Measurements from ENCODE around the gene ARHGAP20. TPM values are rescaled to one million over a fixed set of nuclear protein-coding genes. Genes with fewer than 3 reads are reported as not detected.
"Not testable (repeated sequence)": the region's sequence is repeated elsewhere in the genome, so short reads cannot be mapped to it uniquely, and the experiment has no call there.

Gene ARHGAP20
- polyA plus RNA-seq, 3 donors from 2014 or later = not detected

GRCh38 chr11:110621826-110622225 lies 90.4 kb downstream of the ARHGAP20 start:
- H3K4me1 Mint-ChIP-seq = no peaks in the 10 kb centered on the region
- no peaks in the 10 kb centered on the region for H3K36me3 Mint-ChIP-seq

DNA sequence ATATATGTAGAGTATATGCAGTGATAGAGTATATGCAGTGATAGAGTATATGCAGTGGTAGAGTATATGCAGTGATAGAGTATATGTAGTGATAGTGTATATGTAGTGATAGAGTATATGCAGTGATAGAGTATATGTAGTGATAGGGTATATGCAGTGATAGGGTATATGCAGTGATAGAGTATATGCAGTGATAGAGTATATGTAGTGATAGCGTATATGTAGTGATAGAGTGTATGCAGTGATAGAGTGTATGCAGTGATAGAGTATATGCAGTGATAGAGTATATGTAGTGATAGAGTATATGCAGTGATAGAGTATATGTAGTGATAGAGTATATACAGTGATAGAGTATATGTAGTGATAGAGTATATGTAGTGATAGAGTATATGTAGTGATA lies 92.9 kb downstream of the ARHGAP20 start:
- not testable (repeated sequence) for H3K36me3 Mint-ChIP-seq; H3K9me3 Mint-ChIP-seq; H3K27me3 Mint-ChIP-seq (ENCODE audit: low read depth in 3 of 3); DNase-seq; H3K4me3 Mint-ChIP-seq; H3K4me1 Mint-ChIP-seq; H3K27ac Mint-ChIP-seq

More at GRCh38 chr11:110621826-110622225, 90.4 kb downstream of the ARHGAP20 start:
- Mint-ChIP-seq H3K9me3 (peaks cover 0 to 6% (median 0%) of the 10 kb centered on the region in 6 donors), H3K4me3 (no peak overlapping the region), H3K27me3 (ENCODE audit: low read depth in 3 of 3) (no peaks in the 10 kb centered on the region), H3K27ac (no peak overlapping the region)
- DNase-seq = no peak

- Mint-ChIP-seq H3K9me3 (peaks cover 0 to 2% (median 0%) of the 10 kb centered on the region in 6 donors), H3K36me3 (no peaks in the 10 kb centered on the region), H3K4me3 (no peak overlapping the region), H3K27me3 (ENCODE audit: low read depth in 3 of 3) (no peaks in the 10 kb centered on the region), H3K27ac (no peak overlapping the region), H3K4me1 (no peaks in the 10 kb centered on the region)
- no peak for DNase-seq
These were observed 98.2 kb downstream of the ARHGAP20 start for GRCh38 chr11:110614031-110614430.

DNA sequence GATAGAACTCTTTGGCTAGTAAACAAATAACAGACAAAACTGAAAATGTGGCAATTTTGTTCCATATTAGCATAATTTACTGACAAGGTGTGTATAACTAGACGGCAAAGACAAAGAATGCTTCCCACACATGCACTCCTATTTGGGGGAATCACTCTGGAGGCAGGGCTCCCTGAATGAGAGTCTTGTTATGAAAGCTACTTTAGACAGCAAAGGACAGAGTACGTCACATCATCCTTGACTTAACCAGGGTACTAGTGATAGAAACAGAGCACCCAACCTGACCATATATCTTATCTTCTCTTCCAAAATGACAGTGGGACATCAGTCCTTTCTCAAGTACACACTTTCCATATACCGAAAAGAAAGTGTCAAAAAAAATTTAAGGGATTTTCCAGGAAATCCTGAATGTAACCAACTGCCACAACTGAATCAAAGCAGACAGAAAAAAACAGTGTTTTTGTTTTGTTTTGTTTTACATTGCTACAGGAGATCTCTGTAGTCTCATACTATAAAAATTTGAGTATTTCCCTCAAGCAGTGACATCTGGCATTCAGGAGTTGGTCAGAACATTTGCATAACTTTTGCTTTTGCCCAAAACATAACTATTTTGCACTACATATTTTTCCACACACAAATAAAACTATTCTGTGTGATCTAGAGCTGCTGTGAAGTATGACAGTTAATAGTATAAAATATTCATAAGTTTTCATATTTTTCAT lies 98.9 kb downstream of the ARHGAP20 start:
- Mint-ChIP-seq H3K36me3 (no peaks in the 10 kb centered on the region), H3K4me3 (no peak overlapping the region), H3K27me3 (ENCODE audit: low read depth in 3 of 3) (no peaks in the 10 kb centered on the region), H3K9me3 (peaks cover 0 to 2% (median 0%) of the 10 kb centered on the region in 6 donors), H3K27ac (no peak overlapping the region), H3K4me1 (no peaks in the 10 kb centered on the region)
- DNase-seq = no peak

DNA sequence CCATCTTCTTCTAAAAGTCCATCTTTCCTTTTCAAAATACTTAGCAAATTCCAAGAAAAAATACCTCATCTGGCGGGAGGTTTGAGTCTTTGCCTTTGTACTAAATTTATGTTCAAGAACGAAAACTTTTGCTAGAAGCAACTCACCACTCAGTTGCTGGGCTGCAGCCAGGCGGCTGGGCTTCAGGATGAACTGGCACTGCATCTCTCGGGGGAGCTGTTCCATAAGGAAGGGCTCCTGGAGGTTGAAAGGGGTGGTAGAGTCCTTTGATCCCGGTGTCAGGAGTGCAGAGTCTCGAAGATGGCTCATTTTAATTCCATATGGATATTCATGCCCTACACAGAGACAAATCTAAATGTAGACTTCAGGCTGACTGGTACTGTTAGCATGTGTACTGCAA lies 105.8 kb downstream of the ARHGAP20 start:
- no peaks in the 10 kb centered on the region for H3K4me1 Mint-ChIP-seq
- H3K27ac Mint-ChIP-seq = no peak overlapping the region
- DNase-seq = no peak

DNA sequence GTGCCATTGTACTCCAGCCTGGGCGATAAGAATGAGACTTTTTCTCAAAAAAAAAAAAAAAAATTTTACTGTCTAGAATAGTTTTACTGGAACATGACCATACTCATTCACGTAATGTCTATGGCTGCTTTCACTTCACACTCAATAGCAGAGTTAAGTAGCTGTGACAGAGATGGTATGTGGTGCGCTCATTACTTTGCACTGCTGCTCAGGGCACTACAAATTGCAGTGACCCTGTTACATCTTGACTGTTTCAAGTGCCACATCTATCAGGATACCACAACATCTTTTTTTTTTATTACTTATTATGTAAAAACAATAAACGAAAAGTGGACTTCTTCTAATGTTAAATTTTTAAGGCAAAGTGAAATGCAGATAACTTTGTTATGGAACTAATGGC lies 110.3 kb downstream of the ARHGAP20 start:
- Mint-ChIP-seq H3K27me3 (ENCODE audit: low read depth in 3 of 3) (peaks cover 0 to 5% (median 2%) of the 10 kb centered on the region in 3 donors), H3K4me1 (no peaks in the 10 kb centered on the region), H3K4me3 (no peak overlapping the region), H3K36me3 (no peaks in the 10 kb centered on the region), H3K27ac (no peak overlapping the region), H3K9me3 (peaks cover 0 to 2% (median 0%) of the 10 kb centered on the region in 6 donors)
- no peak for DNase-seq

More for the DNA sequence above, 105.8 kb downstream of the ARHGAP20 start:
- H3K36me3 Mint-ChIP-seq = no peaks in the 10 kb centered on the region
- no peaks in the 10 kb centered on the region for H3K9me3 Mint-ChIP-seq
- no peak overlapping the region for H3K4me3 Mint-ChIP-seq
- H3K27me3 Mint-ChIP-seq (ENCODE audit: low read depth in 3 of 3) = peaks cover 0 to 2% (median 0%) of the 10 kb centered on the region in 3 donors

GRCh38 chr11:110600322-110600721 lies 111.9 kb downstream of the ARHGAP20 start:
- no peak for DNase-seq
- Mint-ChIP-seq H3K4me1 (no peaks in the 10 kb centered on the region), H3K27me3 (ENCODE audit: low read depth in 3 of 3) (peaks cover 0 to 5% (median 2%) of the 10 kb centered on the region in 3 donors), H3K36me3 (no peaks in the 10 kb centered on the region), H3K27ac (no peak overlapping the region), H3K4me3 (no peak overlapping the region), H3K9me3 (peaks cover 0 to 2% (median 0%) of the 10 kb centered on the region in 6 donors)

DNA sequence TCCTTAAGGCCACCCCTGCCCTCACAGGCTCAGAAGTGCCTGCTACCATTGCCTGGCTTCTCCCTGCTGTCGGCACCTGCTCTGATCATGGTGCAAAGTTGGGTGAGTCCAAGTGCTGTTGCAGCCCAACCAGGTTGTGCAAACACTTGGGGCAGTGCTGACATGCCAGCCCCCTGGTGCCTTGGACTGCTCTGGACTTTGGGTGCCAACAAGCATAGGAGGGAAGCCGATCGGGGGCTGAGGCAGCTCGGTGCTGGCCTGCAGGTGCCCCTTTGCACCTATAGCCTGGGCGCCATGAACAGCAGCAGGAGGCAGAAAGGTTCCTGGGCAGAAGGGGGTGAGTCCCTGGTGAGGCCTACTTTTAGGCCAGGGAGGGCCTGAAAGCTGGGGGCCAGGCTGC lies 113.0 kb downstream of the ARHGAP20 start:
- DNase-seq = no peak
- H3K36me3 Mint-ChIP-seq = no peaks in the 10 kb centered on the region
- H3K4me1 Mint-ChIP-seq = no peaks in the 10 kb centered on the region
- H3K9me3 Mint-ChIP-seq = peaks cover 0 to 2% (median 0%) of the 10 kb centered on the region in 6 donors
- no peak overlapping the region for H3K27ac Mint-ChIP-seq
- no peak overlapping the region for H3K4me3 Mint-ChIP-seq
- H3K27me3 Mint-ChIP-seq (ENCODE audit: low read depth in 3 of 3) = peaks cover 0 to 5% (median 2%) of the 10 kb centered on the region in 3 donors

DNA sequence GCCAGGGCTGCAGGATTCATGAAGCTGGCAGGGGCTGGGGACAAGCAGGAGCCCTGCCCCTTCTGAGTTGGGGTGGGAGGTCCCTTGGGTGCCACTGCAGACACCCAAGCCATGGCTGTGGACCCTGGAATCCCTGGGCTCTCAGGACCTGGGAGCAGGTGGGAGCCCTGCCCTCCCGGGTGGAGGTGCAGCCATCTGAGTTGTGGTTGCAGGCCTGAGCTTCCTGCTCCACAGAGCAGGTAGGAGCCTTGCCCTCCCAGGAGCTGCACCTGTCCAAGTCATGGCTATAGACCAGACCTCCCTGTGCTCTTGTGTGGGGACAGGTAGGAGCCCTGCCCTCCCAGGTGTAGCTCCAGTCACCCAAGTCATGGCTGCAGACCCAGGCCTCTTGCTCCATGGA lies 113.5 kb downstream of the ARHGAP20 start:
- Mint-ChIP-seq H3K9me3 (peaks cover 0 to 2% (median 0%) of the 10 kb centered on the region in 6 donors), H3K4me3 (no peak overlapping the region), H3K27me3 (ENCODE audit: low read depth in 3 of 3) (peaks cover 0 to 5% (median 2%) of the 10 kb centered on the region in 3 donors), H3K4me1 (no peaks in the 10 kb centered on the region), H3K36me3 (no peaks in the 10 kb centered on the region), H3K27ac (no peak overlapping the region)
- no peak for DNase-seq

DNA sequence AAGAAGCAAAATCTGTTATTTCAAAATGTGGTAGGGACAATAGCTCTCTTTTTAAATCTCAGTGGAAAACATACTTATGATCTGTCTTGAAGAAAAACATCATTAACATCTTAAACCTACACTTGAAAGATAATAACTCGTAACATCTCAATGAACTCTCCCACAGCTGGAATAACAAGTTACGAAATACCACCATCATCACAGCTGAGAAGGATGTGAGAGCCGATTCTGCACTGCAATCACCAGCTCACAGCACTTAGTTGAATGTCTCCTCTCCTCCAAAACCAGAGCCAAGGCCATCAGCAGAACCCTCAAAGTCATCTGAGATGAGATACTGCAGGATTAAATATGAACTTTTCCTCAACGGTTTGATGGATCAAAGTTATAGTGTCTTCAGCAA lies 124.3 kb downstream of the ARHGAP20 start:
- no peaks in the 10 kb centered on the region for H3K9me3 Mint-ChIP-seq
- DNase-seq = no peak
- no peaks in the 10 kb centered on the region for H3K4me1 Mint-ChIP-seq
- no peak overlapping the region for H3K27ac Mint-ChIP-seq
- peaks cover 2 to 4% (median 3%) of the 10 kb centered on the region in 3 donors for H3K27me3 Mint-ChIP-seq (ENCODE audit: low read depth in 3 of 3)
- no peaks in the 10 kb centered on the region for H3K36me3 Mint-ChIP-seq
- no peak overlapping the region for H3K4me3 Mint-ChIP-seq

DNA sequence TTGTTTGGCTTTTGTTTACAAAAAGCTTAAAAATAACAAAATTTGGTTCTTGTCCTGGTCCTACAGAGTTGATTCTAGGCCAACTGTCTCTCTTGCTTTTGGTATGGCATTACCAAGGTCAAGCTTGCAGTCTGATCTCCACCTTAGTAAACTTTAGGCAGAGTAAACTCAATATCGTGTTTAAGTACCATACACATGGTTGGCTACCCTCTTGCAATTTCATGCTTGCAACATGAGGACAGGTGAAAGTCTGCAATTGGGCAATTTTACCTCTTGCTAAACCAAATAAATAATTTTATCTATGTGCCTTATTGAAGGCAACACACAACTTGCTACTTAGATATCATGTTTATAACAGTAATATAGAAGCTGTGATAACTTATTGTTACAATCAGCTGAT lies 125.1 kb downstream of the ARHGAP20 start:
- DNase-seq = no peak
- no peaks in the 10 kb centered on the region for H3K9me3 Mint-ChIP-seq
- no peak overlapping the region for H3K4me3 Mint-ChIP-seq
- H3K27me3 Mint-ChIP-seq (ENCODE audit: low read depth in 3 of 3) = peaks cover 0 to 2% (median under 1%) of the 10 kb centered on the region in 3 donors
- H3K4me1 Mint-ChIP-seq = no peaks in the 10 kb centered on the region
- H3K36me3 Mint-ChIP-seq = no peaks in the 10 kb centered on the region
- H3K27ac Mint-ChIP-seq = no peak overlapping the region

- H3K36me3 Mint-ChIP-seq = no peaks in the 10 kb centered on the region
These were observed 128.1 kb downstream of the ARHGAP20 start for GRCh38 chr11:110584150-110584549.

GRCh38 chr11:110582728-110583432 lies 129.4 kb downstream of the ARHGAP20 start:
- Mint-ChIP-seq H3K4me3 (no peak overlapping the region), H3K36me3 (no peaks in the 10 kb centered on the region), H3K9me3 (peaks cover 0 to 2% (median 0%) of the 10 kb centered on the region in 6 donors)

More at GRCh38 chr11:110584150-110584549, 128.1 kb downstream of the ARHGAP20 start:
- Mint-ChIP-seq H3K9me3 (peaks cover 0 to 2% (median 0%) of the 10 kb centered on the region in 6 donors), H3K27me3 (ENCODE audit: low read depth in 3 of 3) (no peaks in the 10 kb centered on the region), H3K27ac (no peak overlapping the region), H3K4me1 (no peaks in the 10 kb centered on the region), H3K4me3 (no peak overlapping the region)
- no peak for DNase-seq

GRCh38 chr11:110580571-110580970 lies 131.7 kb downstream of the ARHGAP20 start:
- no peak for DNase-seq
- Mint-ChIP-seq H3K4me3 (no peak overlapping the region), H3K36me3 (no peaks in the 10 kb centered on the region), H3K27me3 (ENCODE audit: low read depth in 3 of 3) (peaks cover 0 to 1% (median 0%) of the 10 kb centered on the region in 3 donors), H3K4me1 (no peaks in the 10 kb centered on the region), H3K9me3 (peaks cover 0 to 2% (median 0%) of the 10 kb centered on the region in 6 donors), H3K27ac (no peak overlapping the region)

More at GRCh38 chr11:110582728-110583432, 129.4 kb downstream of the ARHGAP20 start:
- Mint-ChIP-seq H3K27me3 (ENCODE audit: low read depth in 3 of 3) (no peaks in the 10 kb centered on the region), H3K27ac (no peak overlapping the region), H3K4me1 (no peaks in the 10 kb centered on the region)
- DNase-seq = no peak
